HG02571 (cell line): ENCODE results near the gene YES1.
"Not testable (repeated sequence)": the region's sequence is repeated elsewhere in the genome, so short reads cannot be mapped to it uniquely, and the experiment has no call there.

ENCODE experiments used
- ATAC-seq: cut with Tn5 transposase; IDR thresholded peaks from one replicate; pipeline ENCODE4 v1.9.1; 2021; ENCODE audit warnings: mild to moderate bottlenecking, moderate library complexity; ENCODE audit not compliant: unreplicated experiment

Gene YES1

GRCh38 chr18:730692-731091 lies 81.3 kb downstream of the YES1 start:
- no peak for ATAC-seq

- ATAC-seq, result not testable (repeated sequence)
Observed at GRCh38 chr18:730120-730519, 81.9 kb downstream of the YES1 start.

- no peak for ATAC-seq
Observed at GRCh38 chr18:725646-726045, 86.4 kb downstream of the YES1 start.

- ATAC-seq, result no peak
Observed at GRCh38 chr18:723541-724080, 88.4 kb downstream of the YES1 start.

- ATAC-seq, result no peak
Observed at GRCh38 chr18:717003-717402, 95.0 kb downstream of the YES1 start.

- no peak for ATAC-seq
Observed at GRCh38 chr18:715626-716025, 96.4 kb downstream of the YES1 start.

GRCh38 chr18:713135-713490 lies 98.9 kb downstream of the YES1 start:
- ATAC-seq, result no peak

GRCh38 chr18:712401-713134 lies 99.5 kb downstream of the YES1 start, which contains the start of gene ENOSF1:
Gene ENOSF1, minus strand, starts transcription at chr18:712630. Its CDS starts 43 bp downstream, at chr18:712587.
- ATAC-seq, result peak; percentile 86

- ATAC-seq, result peak; percentile 68
Observed at GRCh38 chr18:711657-712400, 100.2 kb downstream of the YES1 start.

GRCh38 chr18:711310-711656 lies 100.8 kb downstream of the YES1 start:
- peak; percentile 1 for ATAC-seq

- no peak for ATAC-seq
Observed at GRCh38 chr18:710418-711300, 101.4 kb downstream of the YES1 start.

GRCh38 chr18:709771-710170 lies 102.3 kb downstream of the YES1 start:
- ATAC-seq, result no peak

GRCh38 chr18:708096-708495 lies 103.9 kb downstream of the YES1 start:
- ATAC-seq, result no peak

- no peak for ATAC-seq
Observed at GRCh38 chr18:706405-706804, 105.6 kb downstream of the YES1 start.

- no peak for ATAC-seq
Observed at GRCh38 chr18:703213-703967, 108.7 kb downstream of the YES1 start.

GRCh38 chr18:697800-698199 lies 114.2 kb downstream of the YES1 start:
- no peak for ATAC-seq

- no peak for ATAC-seq
Observed at GRCh38 chr18:697012-697411, 115.0 kb downstream of the YES1 start.

GRCh38 chr18:693466-694187 lies 118.4 kb downstream of the YES1 start:
- no peak for ATAC-seq

GRCh38 chr18:692824-693223 lies 119.2 kb downstream of the YES1 start:
- no peak for ATAC-seq

- ATAC-seq, result no peak
Observed at GRCh38 chr18:688323-688722, 123.7 kb downstream of the YES1 start.
